ENCODE measurements around the gene SPOPL.

DNA sequence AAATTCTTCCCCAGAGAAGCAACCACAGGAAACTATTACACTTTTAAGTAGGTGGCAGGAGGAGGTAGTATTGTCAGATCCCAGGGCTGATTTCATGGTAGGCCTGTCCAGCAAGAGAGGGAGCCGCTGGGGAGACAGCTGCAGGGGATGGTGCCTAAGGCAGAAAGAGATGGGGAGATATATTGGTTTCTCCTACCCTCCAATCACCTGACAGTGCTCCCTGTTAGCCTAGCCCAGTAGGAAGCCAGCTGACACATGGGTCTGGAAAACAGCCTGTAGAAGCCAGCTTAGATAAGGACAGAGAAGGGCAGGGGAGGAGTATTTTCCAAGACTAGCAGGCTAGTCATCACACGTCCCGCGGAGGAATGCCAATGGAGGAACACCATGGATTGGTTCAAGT lies 8.2 kb upstream of the SPOPL start:
- TF ChIP-seq, protein P1, sequence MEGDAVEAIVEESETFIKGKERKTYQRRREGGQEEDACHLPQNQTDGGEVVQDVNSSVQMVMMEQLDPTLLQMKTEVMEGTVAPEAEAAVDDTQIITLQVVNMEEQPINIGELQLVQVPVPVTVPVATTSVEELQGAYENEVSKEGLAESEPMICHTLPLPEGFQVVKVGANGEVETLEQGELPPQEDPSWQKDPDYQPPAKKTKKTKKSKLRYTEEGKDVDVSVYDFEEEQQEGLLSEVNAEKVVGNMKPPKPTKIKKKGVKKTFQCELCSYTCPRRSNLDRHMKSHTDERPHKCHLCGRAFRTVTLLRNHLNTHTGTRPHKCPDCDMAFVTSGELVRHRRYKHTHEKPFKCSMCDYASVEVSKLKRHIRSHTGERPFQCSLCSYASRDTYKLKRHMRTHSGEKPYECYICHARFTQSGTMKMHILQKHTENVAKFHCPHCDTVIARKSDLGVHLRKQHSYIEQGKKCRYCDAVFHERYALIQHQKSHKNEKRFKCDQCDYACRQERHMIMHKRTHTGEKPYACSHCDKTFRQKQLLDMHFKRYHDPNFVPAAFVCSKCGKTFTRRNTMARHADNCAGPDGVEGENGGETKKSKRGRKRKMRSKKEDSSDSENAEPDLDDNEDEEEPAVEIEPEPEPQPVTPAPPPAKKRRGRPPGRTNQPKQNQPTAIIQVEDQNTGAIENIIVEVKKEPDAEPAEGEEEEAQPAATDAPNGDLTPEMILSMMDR (conservative IDR thresholded peaks at IDR 0.05), result no peak
- TF ChIP-seq EZH2 (IDR thresholded peaks at IDR 0.05; ENCODE audit: low read depth), result no peak

Measured in PC-9 (cell line).